ENCODE data around the gene DDTL. TPM values are rescaled to one million over a fixed set of nuclear protein-coding genes. Genes with fewer than 3 reads are reported as not detected.
"Not testable (repeated sequence)": the region's sequence is repeated elsewhere in the genome, so short reads cannot be mapped to it uniquely, and the experiment has no call there.

The DDTL gene
- total RNA-seq, 1 experiment from 2014 or later = 2.3 TPM

DNA sequence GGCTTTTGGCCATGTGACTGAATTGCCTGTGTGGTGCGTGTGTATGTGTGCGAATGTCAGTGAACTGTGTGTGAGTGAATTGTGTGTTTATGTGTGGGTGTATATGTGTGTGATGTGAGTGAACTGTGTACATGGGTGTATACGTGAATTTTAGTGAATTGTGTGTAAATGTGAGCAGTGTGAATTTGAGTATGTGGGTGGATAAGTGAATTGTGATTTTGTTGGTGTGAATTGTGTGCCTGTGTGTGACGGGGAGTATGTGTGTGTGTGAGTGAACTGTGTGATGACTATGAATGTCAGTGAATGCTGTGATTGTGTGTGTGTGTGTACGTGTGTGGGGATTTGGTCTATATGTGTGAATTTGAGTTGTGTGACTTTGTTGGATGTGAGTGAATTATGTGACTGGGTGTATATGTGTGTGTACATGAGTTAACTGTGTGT is 3.5 kb downstream of the DDTL start:
- DNase-seq (ENCODE audit: low read depth) = no peak

GRCh38 chr22:23970816-23971486 is 4.3 kb downstream of the DDTL start:
- no peak for DNase-seq (ENCODE audit: low read depth)

GRCh38 chr22:23971927-23972326 is 5.2 kb downstream of the DDTL start:
- DNase-seq (ENCODE audit: low read depth) = not testable (repeated sequence)

GRCh38 chr22:23974345-23974744 is 7.7 kb downstream of the DDTL start, which contains the start of gene DDT:
Gene DDT (minus strand): TSS chr22:23974441. CDS start chr22:23974414, 27 bp downstream.
- not testable (repeated sequence) for DNase-seq (ENCODE audit: low read depth)

- not testable (repeated sequence) for DNase-seq (ENCODE audit: low read depth)
Observed at GRCh38 chr22:23974836-23975352, 8.2 kb downstream of the DDTL start.

DNA sequence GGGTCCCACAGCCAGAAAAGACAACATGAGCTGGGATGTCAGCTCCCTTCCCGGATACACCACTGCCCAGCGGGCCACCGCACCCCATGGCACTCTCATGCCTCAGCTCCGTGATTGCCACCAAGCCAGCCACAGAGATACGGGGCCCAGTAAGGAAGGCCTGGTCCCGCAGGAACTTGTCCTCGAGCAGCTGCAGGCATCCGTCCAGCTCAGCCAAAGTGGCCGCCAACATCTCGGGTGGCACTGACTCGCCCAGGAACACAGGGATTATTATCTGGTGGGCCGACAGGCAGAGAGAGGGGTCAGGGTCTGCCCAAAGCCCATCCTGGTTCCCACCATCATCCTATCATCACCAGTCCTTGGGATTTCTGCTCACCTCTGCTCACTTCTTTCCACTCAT is 10.6 kb downstream of the DDTL start:
- not testable (repeated sequence) for DNase-seq (ENCODE audit: low read depth)

DNA sequence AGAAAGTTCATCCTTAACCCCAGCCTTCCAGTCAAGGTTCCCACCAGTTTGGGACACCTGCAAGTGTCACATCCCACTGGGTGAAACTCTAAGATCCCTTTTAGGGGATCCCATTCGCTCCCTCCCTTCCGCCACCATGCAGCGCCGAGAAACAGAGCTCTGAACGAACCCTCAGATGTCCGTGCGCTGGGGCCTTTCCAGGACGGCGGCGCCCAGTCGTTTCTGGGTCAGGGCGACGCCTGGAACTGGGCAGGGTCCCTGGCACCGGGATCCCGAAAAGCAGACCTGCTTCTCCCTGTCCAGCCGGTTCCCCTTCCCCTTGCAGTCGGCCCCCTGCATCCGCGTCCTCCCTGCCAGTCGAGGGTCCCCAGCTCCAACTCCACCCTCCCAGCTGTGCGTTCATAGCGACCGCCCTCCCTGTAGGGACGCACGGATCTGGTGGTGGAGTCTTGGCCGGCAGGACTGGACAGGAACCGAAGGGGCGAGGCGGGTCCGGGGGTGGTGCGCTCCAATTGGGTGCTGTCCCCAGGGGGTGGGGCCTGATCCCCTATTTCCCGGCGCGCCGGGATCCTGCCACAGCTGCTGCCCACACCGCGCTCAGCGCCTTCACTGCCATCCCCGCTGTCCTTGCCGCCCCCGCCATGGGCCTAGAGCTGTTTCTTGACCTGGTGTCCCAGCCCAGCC is 13.0 kb downstream of the DDTL start, which contains the start of gene GSTT2:
Gene GSTT2 (plus strand): TSS at position 578 of the 684 bp plus-strand sequence.
- not testable (repeated sequence) for DNase-seq (ENCODE audit: low read depth)

GRCh38 chr22:23980567-23980966 is 13.9 kb downstream of the DDTL start:
- DNase-seq (ENCODE audit: low read depth) = not testable (repeated sequence)

- no peak for DNase-seq (ENCODE audit: low read depth)
Observed at GRCh38 chr22:23984430-23984829, 17.7 kb downstream of the DDTL start.

DNA sequence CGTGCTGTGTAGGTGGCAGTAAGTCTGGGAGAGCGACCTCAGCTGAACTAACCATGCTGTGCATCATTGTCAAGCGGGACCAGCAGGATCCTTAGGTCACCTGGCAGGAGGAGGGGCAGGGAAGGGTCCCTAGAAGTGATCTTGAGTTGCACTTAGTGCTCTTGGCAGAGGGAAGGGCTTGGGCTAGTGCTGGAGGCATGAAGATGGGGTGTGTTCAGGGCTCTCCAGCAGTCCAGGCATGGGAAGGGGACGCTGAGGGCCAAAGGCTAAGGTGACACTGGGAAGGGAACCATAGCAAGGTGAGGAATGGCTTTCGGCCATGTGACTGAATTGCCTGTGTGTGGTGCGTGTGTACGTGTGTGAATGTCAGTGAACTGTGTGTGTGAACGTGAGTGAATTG is 19.4 kb downstream of the DDTL start:
- DNase-seq (ENCODE audit: low read depth) = not testable (repeated sequence)

DNA sequence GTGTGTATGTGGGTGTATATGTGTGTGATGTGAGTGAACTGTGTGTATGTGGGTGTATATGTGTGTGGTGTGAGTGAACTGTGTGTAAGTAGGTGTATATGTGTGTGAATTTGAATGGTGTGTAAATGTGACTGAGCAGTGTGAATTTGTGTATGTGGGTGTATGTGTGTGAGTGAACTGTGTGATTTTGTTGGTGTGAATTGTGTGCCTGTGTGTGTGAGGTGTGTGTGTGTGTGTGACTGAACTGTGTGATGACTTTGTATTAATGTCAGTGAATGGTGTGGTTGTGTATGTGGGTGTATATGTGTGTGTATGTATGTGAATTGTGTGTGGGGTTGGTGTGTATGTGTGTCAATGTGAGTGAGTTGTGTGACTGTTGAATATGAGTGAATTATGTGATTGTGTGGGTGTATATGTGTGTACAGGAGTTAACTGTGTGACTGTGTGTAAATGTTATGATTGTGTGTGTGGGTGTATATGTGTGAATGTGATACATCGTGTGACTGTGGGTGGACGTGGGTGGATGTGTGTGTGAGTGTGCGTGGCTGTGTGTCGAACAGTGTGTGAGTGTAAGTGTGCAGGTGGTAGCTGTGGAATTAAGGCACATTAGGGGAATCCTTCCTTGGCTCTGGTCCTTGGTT is 20.0 kb downstream of the DDTL start:
- DNase-seq (ENCODE audit: low read depth) = not testable (repeated sequence)

GRCh38 chr22:23989583-23990244 is 23.0 kb downstream of the DDTL start:
- not testable (repeated sequence) for DNase-seq (ENCODE audit: low read depth)

DNA sequence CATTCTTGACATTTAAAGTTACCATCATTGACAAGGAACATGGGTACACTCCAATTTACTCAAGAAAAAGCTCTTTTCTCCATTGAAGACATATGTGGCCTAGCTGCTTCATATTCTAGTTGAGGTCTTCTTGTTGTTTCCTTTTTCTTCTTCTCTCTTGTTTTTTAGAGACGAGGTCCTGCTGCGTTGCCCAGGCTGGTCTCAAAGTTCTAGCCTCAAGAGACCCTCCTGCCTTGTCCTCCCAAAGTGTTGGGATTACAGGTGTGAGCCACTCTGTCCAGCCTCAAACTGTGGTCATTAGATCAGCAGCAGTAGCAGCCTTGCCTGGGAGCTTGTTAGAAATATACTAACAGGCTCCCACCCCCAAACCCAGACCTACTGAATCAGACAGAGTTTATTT is 26.4 kb downstream of the DDTL start:
- not testable (repeated sequence) for DNase-seq (ENCODE audit: low read depth)

- not testable (repeated sequence) for DNase-seq (ENCODE audit: low read depth)
Observed at GRCh38 chr22:23993581-23994177, 27.0 kb downstream of the DDTL start.

GRCh38 chr22:23997092-23997491 is 30.4 kb downstream of the DDTL start:
- DNase-seq (ENCODE audit: low read depth) = no peak

DNA sequence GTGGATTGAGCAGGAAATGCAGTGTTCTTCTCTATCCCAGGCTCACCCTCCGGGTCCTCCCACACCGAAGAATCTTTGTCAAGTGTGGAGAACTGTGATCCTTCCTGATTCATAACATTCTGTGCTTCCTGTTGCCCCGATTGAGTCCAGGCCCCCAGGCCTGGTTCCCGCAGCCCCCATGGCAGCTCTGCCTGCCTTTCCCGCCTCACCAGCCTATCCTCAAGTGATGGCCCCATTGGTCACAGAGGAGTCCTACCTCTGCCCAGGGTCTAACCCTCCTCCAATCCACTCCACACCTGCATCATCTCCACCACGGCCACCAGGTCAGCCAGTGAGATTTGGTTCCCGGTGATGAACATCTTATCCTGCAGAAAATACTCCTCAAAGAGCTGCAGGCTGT is 33.1 kb downstream of the DDTL start:
- DNase-seq (ENCODE audit: low read depth) = not testable (repeated sequence)

DNA sequence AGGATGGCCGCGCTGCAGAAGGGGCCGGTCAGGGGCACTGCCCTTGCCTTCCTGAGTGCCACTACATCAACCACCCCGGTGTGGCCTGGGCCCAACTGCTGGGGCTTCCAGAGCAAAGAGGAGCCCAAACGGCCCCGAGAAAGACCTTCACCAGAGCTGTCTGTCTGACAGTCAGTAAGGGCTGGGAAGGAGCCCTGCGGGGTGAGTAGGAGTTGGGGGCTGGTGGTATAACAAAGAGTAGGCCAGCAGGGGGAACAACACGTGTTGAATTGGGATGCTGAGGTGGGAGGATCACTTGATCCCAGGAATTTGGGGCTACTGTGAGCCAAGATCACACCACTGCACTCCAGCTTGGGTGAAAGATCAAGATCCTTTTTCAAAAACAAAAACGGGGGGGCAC is 34.6 kb downstream of the DDTL start:
- DNase-seq (ENCODE audit: low read depth) = no peak

DNA sequence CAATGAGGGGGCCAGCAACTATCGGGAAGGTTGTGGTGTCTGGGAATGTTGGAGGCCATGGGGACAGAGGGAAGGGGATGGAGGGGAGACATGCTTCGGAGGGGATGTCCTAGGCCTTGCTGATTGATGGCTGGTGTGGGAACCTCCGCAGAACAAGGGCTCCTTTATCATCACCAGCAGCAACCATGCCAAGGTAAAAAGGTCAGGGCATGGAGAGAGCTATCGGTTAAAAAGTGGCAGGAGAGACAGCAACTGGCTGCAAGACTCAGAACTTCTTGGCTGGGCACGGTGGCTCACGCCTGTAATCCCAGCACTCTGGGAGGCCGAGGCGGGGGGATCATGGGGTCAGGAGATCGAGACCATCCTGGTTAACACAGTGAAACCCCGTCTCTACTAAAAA is 35.6 kb downstream of the DDTL start:
- DNase-seq (ENCODE audit: low read depth) = no peak

GRCh38 chr22:24002851-24003250 is 36.2 kb downstream of the DDTL start:
- DNase-seq (ENCODE audit: low read depth) = no peak

- no peak for DNase-seq (ENCODE audit: low read depth)
Observed at GRCh38 chr22:24003887-24004286, 37.2 kb downstream of the DDTL start.

- DNase-seq (ENCODE audit: low read depth) = no peak
Observed at GRCh38 chr22:24005201-24005600, 38.5 kb downstream of the DDTL start, which contains the start of gene GSTT4. Gene GSTT4 (minus strand): TSS chr22:24005453. CDS start chr22:24005356, 97 bp downstream.

Measured in RPMI7951 (cell line).